BJ (cell line): ENCODE data around the gene IFITM2. TPM values are rescaled to one million over a fixed set of nuclear protein-coding genes. Genes with fewer than 3 reads are reported as not detected.
"Not testable (repeated sequence)": the region's sequence is repeated elsewhere in the genome, so short reads cannot be mapped to it uniquely, and the experiment has no call there.

Source experiments
- CTCF ChIA-PET: fragments of 350-600 bp; formaldehyde crosslinking; extraction: SDS; loops from one replicate; lab custom pipeline; 2021; ENCODE audit warnings: antibody characterized with exemption, inconsistent platforms; lab: Yijun Ruan, JAX
- POLR2A ChIA-PET: fragments of 300-600 bp; sonication (Branson Sonifier 250); formaldehyde crosslinking; extraction: SDS; loops from one replicate; lab custom pipeline; 2021; ENCODE audit warnings: antibody characterized with exemption; lab: Charles Lee
- DNase-seq: peaks from one replicate; pipeline ENCODE4 v3.0.0-alpha.2; 2011; ENCODE audit warnings: low read depth
- H3K27me3 ChIP-seq: 2 replicates; pipeline ENCODE4 v1.6.0; 2011; ENCODE audit warnings: low read length; ENCODE audit not compliant: control insufficient read depth, insufficient read depth
- H3K36me3 ChIP-seq: 2 replicates; pipeline ENCODE4 v1.5.1; 2011; ENCODE audit warnings: low read length; ENCODE audit not compliant: control insufficient read depth, insufficient read depth
- H3K4me3 ChIP-seq: 2 replicates; pipeline ENCODE4 v1.5.1; 2011; ENCODE audit warnings: low read depth, mild to moderate bottlenecking, control low read depth, low read length
- polyA plus RNA-seq: library from polyadenylated mRNA; depleted of rRNA; stranded (reverse); fragments of >200 nt; gene quantifications from 2 replicates; pipeline ENCODE4 v1.2.3, GENCODE V29; 2011
- TF ChIP-seq, protein P1 (sequence below): IDR thresholded peaks from 2 replicates; pipeline ENCODE4 v1.5.1; 2011; ENCODE audit warnings: low read depth, mild to moderate bottlenecking, control low read depth, inconsistent platforms, low read length, moderate library complexity; ENCODE audit not compliant: insufficient read depth

IFITM2 gene
- polyA plus RNA-seq, 1 experiment, result 813 TPM

DNA sequence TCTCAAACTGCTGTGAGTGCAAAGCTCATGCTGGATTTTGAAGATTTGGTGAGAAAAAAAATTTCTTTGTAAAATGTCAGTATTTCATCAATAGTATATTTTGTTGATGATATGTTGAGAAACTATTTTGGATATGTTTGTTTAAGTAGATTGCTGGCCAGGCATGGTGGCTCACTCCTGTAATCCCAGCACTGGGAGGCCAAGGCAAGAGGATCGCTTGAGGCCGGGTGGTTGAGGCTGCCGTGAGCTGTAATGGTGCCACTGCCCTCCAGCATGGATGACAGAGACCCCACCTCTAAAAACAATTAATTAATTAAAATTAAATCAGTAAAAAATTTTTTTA is 19.9 kb downstream of the IFITM2 start:
- CTCF ChIA-PET, result interaction anchor here (0.7 to 1.1 kb wide), 3 partner anchors 10 to 15 kb away, joined by 3 to 5 read pairs (median 4); no protein-coding TSS in a partner anchor
- POLR2A ChIA-PET, result no interaction called here
- no peak overlapping the region for H3K4me3 ChIP-seq
- H3K27me3 ChIP-seq, result no peaks in the 10 kb centered on the region
- no peak for DNase-seq
- TF ChIP-seq, protein P1, sequence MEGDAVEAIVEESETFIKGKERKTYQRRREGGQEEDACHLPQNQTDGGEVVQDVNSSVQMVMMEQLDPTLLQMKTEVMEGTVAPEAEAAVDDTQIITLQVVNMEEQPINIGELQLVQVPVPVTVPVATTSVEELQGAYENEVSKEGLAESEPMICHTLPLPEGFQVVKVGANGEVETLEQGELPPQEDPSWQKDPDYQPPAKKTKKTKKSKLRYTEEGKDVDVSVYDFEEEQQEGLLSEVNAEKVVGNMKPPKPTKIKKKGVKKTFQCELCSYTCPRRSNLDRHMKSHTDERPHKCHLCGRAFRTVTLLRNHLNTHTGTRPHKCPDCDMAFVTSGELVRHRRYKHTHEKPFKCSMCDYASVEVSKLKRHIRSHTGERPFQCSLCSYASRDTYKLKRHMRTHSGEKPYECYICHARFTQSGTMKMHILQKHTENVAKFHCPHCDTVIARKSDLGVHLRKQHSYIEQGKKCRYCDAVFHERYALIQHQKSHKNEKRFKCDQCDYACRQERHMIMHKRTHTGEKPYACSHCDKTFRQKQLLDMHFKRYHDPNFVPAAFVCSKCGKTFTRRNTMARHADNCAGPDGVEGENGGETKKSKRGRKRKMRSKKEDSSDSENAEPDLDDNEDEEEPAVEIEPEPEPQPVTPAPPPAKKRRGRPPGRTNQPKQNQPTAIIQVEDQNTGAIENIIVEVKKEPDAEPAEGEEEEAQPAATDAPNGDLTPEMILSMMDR, result no peak
- no peaks in the 10 kb centered on the region for H3K36me3 ChIP-seq

DNA sequence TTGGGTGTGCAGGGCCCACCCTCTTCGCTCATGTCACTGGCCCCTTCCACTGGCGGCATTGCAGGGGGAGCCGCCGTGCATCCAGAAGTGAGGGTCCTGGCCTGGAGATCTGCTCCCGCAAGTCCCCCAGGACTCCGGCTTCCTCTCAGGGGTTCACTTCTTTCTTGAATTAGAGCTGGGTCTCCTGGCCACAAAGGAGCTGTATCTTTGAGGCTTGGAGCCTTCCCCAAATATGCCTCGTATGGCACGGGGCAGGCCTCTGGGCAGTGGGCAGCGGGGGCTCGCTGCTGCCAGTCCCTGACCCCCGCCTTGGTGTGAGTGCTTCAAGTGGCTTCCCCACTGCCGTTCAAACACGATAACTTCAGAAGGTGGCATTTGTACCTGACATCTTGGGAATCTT is 20.4 kb downstream of the IFITM2 start:
- H3K4me3 ChIP-seq, result no peak overlapping the region
- no peaks in the 10 kb centered on the region for H3K27me3 ChIP-seq
- TF ChIP-seq, protein P1, result no peak
- DNase-seq, result no peak
- H3K36me3 ChIP-seq, result no peaks in the 10 kb centered on the region
- POLR2A ChIA-PET, result no interaction called here
- CTCF ChIA-PET, result interaction anchor here (0.7 to 1.1 kb wide), 2 partner anchors 12 to 15 kb away, joined by 3 to 4 read pairs; no protein-coding TSS in a partner anchor

DNA sequence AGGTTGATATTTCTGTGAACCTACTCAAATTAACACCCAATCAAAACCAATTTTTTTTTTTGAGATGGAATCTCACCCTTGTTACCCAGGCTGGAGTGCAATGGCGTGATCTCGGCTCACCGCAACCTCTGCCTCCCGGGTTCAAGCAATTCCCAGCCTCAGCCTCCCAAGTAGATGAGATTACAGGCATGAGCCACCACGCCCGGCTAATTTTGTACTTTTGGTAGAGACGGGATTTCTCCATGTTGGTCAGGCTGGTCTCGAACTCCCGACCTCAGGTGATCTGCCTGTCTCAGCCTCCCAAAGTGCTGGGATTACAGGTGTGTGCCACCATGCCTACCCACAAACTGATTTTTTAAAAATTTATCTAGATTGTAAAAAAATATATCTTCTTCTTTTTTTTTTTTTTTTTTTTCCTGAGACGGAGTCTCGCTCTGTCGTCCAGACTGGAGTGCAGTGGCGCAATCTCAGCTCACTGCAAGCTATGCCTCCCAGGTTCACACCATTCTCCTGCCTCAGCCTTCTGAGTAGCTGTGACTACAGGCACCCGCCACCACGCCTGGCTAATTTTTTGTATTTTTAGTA is 21.0 kb downstream of the IFITM2 start:
- H3K27me3 ChIP-seq, POLR2A ChIA-PET, DNase-seq, H3K4me3 ChIP-seq, H3K36me3 ChIP-seq: not testable (repeated sequence)
- CTCF ChIA-PET, result interaction anchor here (0.9 to 1.1 kb wide), 3 partner anchors 10 to 12 kb away, joined by 3 read pairs; no protein-coding TSS in a partner anchor

DNA sequence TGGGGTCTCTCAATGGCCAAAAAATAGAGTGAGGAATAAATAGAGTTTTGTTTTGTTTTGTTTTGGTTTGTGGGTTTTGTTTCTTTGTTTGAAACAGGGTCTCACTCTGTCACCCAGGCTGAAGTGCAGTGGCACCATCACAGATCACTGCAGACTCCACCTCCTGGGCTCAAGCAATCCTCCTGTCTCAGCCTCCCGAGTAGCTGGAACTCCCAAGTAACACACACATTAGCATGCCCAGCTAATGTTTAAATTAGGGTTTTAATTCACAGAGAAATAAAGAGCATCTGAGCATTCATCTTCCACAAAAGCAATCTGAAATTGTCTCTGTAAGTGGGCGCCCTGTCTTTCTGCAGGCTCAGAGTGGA is 22.3 kb downstream of the IFITM2 start:
- POLR2A ChIA-PET, result no interaction called here
- CTCF ChIA-PET, result interaction anchor here (1.1 kb wide), 1 partner anchor 11 kb away, joined by 3 read pairs; no protein-coding TSS in a partner anchor

DNA sequence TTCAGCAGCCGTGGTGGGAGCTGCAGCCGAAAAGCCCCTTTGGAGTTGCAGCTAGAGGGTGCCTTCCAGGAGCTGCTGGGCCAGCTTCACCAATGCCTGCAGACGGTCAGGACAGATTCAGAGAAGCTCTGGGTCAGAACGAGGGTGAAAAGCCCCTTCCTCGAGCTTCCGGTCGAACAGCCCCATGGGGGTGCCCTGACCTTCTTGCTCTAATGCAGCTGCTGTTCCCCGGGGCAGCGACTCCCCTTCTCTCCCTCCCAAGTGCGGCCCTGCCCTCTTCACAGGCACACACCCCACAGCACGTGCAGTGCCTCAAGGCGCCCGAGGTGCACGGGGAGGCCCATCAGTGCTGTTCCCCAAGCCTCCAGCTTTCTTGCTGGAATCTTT is 22.7 kb downstream of the IFITM2 start:
- no peaks in the 10 kb centered on the region for H3K27me3 ChIP-seq
- ChIA-PET POLR2A (no interaction called here), CTCF (no interaction called here)
- no peak for DNase-seq
- H3K4me3 ChIP-seq, result no peak overlapping the region
- TF ChIP-seq, protein P1, result no peak
- H3K36me3 ChIP-seq, result no peaks in the 10 kb centered on the region

More for the DNA sequence above, 22.3 kb downstream of the IFITM2 start:
- H3K27me3 ChIP-seq, result no peaks in the 10 kb centered on the region
- H3K4me3 ChIP-seq, result no peak overlapping the region
- no peak for DNase-seq
- no peaks in the 10 kb centered on the region for H3K36me3 ChIP-seq
- TF ChIP-seq, protein P1, result no peak
